ENCODE data around the gene SH3TC2.

GRCh38 chr5:148956477-148957385, 106.1 kb downstream of the SH3TC2 start:
- TF ChIP-seq CTCF (conservative IDR thresholded peaks at IDR 0.05) (no peak), ZFX (IDR thresholded peaks at IDR 0.05) (no peak)

All from C4-2B (cell line).